SIG-M5 treated with dmso at 0.1 percent for 504 hours (cell line): ENCODE data around the gene CWC27.
"Not testable (repeated sequence)": the region's sequence is repeated elsewhere in the genome, so short reads cannot be mapped to it uniquely, and the experiment has no call there.

Experiments
- DNase-seq: peaks from one replicate; lab custom pipeline; 2025; ENCODE audit not compliant: unreplicated experiment; lab: John Stamatoyannopoulos, UW

CWC27 gene

GRCh38 chr5:64918083-64918482 is 149.4 kb downstream of the CWC27 start:
- no peak for DNase-seq

DNA sequence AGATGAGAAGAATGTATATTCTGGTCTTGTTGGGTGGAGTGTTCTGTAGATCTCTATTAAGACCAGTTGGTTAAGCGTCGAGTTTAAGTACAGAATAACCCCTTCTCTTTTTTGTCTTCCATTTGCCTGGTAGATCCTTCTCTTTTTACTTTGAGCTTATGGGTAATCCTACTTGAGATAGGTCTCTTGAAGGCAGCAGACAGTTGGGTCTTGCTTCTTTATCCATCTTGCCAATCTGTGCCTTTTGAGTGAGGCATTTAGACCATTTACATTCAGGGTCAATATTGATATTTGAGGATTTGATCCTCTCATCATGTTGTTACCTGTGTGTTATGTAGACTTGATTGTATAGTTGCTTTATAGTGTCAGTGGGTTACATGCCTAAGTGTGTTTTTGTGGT is 152.7 kb downstream of the CWC27 start:
- DNase-seq, result no peak

DNA sequence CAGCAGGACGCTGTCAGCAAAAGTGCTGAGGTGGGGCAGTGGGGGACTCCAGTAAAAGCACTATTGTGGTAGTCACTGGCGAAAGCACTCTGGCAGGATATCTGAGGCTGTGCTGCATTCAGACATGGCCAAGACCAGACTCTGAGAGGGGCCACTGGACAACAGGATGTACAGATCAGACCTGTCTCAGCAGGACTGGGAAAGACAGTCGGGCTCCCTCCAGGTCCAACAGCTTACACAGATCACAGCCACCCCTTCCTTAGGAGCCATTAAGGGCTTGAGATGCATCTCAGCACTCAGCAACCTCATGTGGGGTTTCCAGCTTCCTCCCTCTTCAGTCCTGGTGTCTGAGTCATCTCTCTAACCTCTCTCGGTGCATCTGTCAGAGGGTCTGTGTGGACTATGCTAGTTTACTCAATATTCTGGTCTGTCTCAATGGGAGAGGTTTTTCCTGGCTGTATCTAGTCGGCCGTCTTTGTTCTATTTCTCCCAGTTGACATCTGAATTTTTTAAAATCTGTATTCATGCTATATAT is 154.5 kb downstream of the CWC27 start:
- DNase-seq, result peak; percentile 23

DNA sequence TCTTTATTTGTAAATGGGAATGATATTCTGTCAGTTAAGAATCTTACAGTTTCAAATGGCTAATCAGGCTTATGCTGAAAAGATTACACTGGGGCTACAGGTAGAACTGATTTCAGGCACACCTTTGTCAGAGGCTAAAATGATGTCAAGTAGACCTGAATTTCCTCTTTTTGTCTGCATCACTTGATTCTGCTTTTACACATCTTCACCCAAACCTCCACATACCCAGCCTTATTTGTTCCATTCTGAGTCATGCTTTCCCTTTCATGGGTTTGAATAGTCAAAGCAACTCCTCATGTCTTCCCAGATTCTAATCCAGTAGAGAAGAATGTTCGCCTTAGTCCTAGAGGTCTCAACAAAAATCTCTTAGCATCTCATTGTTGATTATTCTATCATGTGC is 156.4 kb downstream of the CWC27 start:
- DNase-seq, result no peak

GRCh38 chr5:64929833-64930232 is 161.1 kb downstream of the CWC27 start:
- no peak for DNase-seq

DNA sequence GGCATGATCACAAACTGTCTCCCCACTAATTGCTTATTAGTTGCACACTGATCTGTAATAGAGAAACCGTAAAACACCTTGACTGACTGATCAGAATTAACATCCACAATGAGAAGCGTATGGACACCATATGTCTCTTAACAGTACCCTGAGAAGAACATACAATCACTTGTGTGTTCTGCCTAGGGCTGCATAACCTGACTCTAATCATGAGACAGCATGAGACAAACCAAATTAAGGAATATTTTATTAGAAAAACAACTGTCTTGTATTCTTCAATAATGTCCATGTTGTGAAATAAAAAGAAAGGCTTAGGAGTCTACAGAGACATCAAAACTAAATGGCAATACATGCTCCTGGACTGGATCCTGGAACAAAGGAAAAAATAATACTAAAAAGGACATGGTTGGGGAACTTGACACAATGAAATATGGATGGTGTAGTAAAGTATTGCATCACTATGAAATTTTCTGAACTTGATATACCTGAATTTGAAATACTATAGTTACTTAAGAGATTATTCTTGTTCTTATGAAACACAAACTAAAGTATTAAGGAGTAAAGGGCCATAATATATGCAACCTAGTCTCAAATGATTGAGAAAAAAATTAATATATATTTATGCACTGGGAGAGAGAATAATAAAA is 162.1 kb downstream of the CWC27 start:
- DNase-seq, result no peak

- not testable (repeated sequence) for DNase-seq
These were observed 170.7 kb downstream of the CWC27 start for GRCh38 chr5:64939422-64939771.

DNA sequence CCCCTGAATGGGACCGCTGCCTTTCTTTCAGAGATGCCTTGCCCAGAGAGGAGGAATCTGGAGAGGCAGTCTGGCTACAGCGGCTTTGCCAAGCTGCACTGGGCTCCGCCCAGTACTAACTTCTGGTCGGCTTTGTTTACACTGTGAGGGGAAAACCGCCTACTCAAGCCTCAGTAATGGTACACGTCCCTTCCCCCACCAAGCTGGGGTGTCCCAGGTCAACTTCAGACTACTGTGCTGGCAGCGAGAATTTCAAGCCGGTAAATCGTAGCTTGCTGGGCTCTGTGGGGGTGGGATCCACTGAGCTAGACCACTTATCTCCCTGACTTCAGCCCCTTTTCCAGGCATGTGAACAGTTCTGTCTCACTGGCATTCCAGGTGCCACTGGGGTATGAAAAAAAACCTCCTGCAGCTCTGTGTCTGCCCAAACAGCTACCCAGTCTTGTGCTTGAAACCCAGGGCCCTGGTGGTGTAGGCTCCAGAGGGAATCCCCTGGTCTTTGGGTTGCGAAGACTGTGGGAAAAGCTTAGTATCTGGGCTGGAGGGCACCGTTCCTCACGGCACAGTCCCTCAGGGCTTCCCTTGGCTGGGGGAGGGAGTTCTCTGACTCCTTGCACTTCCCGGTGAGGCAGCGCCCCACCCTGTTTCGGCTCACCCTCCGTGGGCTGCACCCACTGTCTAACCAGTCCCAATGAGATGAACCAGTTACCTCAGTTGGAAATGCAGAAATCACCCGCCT is 171.2 kb downstream of the CWC27 start:
- DNase-seq, result peak; percentile 2

DNA sequence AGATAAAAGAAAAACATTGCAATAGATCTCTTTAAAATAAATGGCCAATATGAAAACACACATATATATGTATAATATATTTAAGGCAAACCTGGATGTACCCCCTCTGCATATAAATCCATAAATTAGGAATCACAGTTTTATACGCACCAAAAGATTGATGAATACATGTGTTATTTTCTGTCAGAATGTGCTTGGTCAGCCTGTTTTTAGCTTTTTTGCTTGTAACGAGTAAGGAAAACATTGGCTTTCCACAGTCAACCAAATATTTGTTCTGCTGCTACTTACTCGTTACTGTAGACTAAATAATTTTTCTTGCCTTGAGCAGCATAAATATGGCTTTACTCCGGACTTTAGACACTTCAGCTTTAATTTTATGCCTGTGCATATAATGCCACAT is 173.7 kb downstream of the CWC27 start:
- no peak for DNase-seq

- DNase-seq, result no peak
These were observed 176.1 kb downstream of the CWC27 start for GRCh38 chr5:64944868-64945267.

GRCh38 chr5:64947031-64947430 is 178.3 kb downstream of the CWC27 start:
- DNase-seq, result peak; percentile 23

- no peak for DNase-seq
These were observed 179.1 kb downstream of the CWC27 start for GRCh38 chr5:64947801-64948200.

DNA sequence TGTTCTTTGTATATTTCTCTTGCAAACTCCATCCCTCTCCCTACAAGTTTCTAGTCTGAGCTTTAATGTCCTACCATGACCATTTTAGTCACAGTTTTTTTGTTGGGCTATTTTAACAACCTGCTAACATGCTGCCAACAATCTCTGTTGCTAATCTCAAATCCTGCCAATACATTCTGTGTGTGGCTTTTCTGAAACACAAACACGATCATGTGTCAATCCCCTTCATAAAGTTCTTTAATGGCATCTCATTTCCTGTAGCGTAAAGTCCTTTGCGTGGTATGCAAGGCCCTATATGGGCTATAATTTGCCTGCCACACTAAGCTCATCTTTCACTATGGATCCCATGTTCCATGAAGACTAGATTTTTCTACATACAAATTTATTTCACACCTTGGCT is 180.6 kb downstream of the CWC27 start:
- DNase-seq, result no peak

DNA sequence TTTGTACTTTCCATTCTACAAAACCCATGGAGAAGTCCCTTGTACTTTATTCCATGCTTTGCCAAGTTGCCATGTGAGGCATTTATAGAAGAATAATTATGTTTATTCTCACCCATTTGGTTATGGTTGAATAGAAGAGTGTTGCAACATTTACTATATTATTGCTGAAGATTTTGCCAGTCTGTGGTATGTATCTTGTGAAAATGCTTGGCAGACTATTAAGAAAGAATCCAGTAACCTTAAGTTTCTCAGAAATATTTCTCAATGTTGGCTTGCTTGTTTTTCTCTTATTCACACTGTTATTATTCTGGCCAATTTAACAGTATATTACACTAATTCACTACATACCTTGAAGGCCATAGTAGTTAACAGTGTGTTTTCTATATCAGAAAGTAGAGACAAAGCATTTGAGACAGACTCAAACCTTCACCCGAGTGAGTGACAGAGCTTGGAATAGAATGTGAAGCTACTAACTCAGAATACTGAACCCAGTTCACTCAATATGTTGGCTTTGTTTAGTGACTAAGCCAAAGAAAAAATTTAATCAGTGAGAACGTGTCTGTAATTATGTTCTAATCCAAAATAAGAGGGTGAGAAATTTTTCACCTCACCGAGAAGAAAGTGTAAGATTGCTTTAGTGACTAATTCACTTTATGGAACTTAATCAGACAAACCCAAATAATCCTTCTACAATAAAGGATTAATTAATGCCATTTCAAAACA is 184.4 kb downstream of the CWC27 start:
- no peak for DNase-seq

GRCh38 chr5:64954518-64954917 is 185.8 kb downstream of the CWC27 start:
- no peak for DNase-seq

- no peak for DNase-seq
These were observed 190.1 kb downstream of the CWC27 start for GRCh38 chr5:64958757-64959391.

DNA sequence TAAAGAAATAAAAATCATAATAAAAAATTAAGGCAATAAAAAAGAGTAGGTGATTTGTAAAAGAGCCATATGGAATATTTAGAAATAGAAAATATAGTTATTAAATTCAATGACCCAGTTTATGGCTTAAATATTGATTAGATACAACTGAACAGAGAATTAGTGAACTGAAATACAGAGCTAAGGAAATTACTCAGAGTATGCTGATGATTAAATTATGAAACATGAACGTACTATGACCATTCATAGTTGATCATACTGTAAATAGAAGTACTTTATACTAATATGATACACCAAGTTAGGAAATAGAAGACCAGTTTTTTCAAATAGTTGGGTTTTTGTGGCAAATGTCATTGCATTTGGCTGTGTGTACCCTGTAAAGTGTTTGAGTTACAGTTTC is 194.5 kb downstream of the CWC27 start:
- no peak for DNase-seq

DNA sequence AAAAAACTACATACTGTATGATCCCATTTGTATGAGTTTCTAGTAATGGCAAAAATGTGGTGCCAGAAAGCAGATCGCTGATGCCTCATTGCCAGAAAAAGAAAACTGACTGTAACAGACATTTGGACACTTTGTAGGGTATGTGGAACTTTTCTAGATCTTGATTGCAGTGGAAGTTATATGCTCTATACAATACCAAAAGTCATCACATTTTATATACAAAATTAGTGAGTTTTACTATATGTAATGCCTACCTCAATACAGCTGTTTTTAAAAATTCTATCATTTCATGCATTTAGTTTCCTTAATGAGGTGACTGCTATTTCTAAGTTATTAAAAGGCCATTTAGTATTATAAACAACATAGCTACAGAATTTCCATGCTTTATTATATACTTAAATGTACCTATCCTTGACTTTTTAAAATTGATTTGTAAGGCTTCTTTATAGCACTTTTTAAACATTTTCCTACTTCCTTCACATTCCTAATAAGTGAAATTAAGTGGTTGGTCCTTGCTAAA is 199.9 kb downstream of the CWC27 start:
- no peak for DNase-seq

- DNase-seq, result no peak
These were observed 200.8 kb downstream of the CWC27 start for GRCh38 chr5:64969578-64969977.

GRCh38 chr5:64971513-64971912 is 202.8 kb downstream of the CWC27 start:
- DNase-seq, result peak; percentile 5

DNA sequence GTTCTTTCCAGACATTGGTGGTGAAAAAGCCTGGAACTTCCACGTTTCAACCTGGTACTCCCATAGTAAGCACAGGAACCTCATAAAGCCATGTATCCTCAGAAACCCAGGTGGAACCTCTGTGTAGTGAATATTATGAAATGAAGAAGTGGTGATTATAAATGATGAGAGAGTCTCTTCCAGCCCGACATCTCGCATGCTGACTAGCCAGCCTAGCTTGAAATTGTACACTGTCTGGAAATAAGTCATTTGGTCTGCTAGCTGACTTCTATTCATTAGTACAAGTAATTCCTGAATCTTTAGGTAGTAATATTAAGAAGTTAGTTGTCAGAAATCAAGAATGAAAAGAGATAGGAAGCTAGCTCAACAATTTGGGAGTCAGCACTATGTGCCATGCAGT is 203.3 kb downstream of the CWC27 start:
- DNase-seq, result no peak
